Measurements from ENCODE around the gene TEPSIN. TPM values are rescaled to one million over a fixed set of nuclear protein-coding genes. Genes with fewer than 3 reads are reported as not detected.

The TEPSIN gene
- polyA plus RNA-seq, 2 donors, result 21.6 to 40.3 TPM

DNA sequence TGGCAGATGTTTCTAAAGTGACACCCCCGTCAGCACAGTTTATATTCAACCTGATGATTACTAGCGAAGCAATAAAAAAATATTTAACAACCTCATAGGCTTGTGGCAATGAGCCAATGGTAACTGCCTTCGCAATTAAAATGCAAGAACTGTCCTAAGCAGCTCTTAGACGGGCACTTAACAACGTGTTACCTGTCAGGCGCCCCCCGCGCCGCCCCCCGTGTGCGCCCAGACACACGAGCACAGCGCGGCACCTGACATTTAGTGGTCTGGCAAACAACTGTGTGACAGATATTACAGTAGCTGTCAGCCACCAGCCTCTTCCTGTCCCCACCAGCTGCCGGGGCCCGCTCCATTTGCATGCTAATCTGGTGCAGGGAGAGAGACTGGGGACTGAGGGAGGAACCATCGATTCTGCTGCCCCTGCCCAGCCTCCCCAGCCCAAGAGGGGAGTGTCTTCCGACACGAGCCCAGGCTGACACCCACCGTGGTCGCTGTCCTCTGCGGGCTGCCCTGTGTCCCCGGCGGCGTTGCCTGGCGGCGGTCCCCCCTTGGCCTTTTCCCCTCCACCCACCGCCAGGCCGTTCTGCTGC is 12.9 kb upstream of the TEPSIN start:
- Histone ChIP-seq H3K27me3 (ENCODE audit: control insufficient read depth in 1 of 2, insufficient read depth in 2 of 2, low read length in 2 of 2) (no peaks in the 10 kb centered on the region), H3K27ac (ENCODE audit: low read depth in 2 of 2, low read length in 1 of 2) (no peak overlapping the region), H3K36me3 (ENCODE audit: control insufficient read depth in 2 of 2, insufficient read depth in 2 of 2, low read length in 1 of 2) (peaks cover 3 to 35% of the 10 kb centered on the region in 2 donors), H3K9me3 (ENCODE audit: control insufficient read depth in 2 of 2, insufficient read depth in 1 of 2, low read depth in 1 of 2, low read length in 1 of 2) (no peaks in the 10 kb centered on the region), H3K4me3 (ENCODE audit: low read depth in 1 of 2, low read length in 2 of 2) (no peak overlapping the region), H3K4me1 (ENCODE audit: control insufficient read depth in 2 of 2, insufficient read depth in 2 of 2, low read length in 1 of 2) (peaks cover 0 to 7% of the 10 kb centered on the region in 2 donors)
- WGBS, 2 donors, result 72 to 83% methylated on average over 29 of the region's 29 CpGs

DNA sequence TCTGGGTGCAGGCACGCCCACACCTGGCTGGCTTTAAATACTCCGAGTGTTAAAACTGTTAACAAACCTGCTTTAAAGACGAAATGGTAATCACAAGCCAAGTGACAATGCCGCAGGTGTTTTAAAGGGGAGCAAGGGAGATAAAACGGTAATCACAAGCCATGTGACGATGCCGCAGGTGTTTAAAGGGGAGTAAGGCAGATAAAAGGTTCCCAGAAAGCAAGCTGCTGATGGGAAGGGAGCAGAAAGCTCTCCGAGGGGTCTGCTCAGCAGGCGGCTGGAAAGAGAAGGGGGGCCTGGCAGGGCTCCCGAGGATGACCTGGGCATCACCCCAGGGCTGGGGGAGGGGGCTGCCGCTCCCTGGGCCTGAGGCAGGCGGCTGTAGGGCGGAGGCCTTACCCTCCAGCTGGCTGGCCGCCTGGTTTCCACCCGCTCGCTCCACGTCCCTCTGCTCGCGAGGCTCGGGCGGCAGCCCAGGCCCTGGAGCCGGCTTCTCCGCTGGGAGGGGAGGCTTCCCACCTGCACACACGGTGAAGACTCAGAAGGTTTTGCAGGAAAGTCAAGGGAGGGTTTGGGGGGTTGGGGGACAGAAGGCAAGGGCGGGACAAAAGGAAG is 12.3 kb upstream of the TEPSIN start:
- no peaks in the 10 kb centered on the region for H3K9me3 ChIP-seq (ENCODE audit: control insufficient read depth in 2 of 2, insufficient read depth in 1 of 2, low read depth in 1 of 2, low read length in 1 of 2)
- no peaks in the 10 kb centered on the region for H3K27me3 ChIP-seq (ENCODE audit: control insufficient read depth in 1 of 2, insufficient read depth in 2 of 2, low read length in 2 of 2)
- peaks cover 0 to 7% of the 10 kb centered on the region in 2 donors for H3K4me1 ChIP-seq (ENCODE audit: control insufficient read depth in 2 of 2, insufficient read depth in 2 of 2, low read length in 1 of 2)
- peaks cover 3 to 34% of the 10 kb centered on the region in 2 donors for H3K36me3 ChIP-seq (ENCODE audit: control insufficient read depth in 2 of 2, insufficient read depth in 2 of 2, low read length in 1 of 2)
- no peak overlapping the region for H3K4me3 ChIP-seq (ENCODE audit: low read depth in 1 of 2, low read length in 2 of 2)
- H3K27ac ChIP-seq (ENCODE audit: low read depth in 2 of 2, low read length in 1 of 2), result no peak overlapping the region
- WGBS, 2 donors, result 61 to 64% methylated on average over 25 of the region's 25 CpGs

DNA sequence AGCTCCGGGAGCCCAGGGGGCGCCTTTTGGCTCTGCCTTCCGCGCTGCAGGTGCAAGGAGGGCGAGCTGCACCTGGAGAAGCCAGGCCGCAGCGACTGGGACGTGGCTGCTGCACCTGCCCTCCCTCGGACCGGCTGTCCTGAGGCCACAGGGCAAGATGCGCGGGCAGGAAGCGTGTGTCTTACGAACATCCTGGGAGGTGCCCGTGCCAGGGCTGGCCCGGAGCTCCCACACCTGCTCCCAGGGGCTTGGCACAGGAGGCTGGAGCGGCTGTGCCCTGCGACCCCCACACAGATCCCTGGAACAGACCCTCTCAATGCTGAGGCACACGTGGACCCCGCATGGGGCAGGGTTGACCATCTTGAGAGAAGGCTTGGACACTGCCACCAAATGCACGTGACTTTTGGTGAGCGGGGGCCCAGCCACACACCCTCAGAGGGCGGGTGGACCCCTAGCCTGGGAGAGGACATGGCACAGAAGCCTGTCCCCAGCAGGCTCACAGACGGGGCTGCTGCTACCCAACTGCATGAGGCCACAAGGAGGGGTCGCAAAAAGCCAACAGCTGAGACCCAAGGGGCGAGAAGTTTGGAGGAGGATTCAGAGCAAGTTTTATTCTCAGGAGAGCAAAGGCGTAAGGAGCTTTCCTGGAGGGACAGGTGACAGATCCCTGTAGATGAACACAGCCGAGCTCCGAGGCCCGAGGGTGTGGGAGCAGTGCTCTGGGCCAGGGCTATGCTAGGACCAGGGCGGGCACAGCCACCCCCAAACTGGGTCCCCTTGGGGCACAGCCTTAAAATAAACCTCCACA is 11.6 kb upstream of the TEPSIN start:
- no peaks in the 10 kb centered on the region for H3K27me3 ChIP-seq (ENCODE audit: control insufficient read depth in 1 of 2, insufficient read depth in 2 of 2, low read length in 2 of 2)
- H3K27ac ChIP-seq (ENCODE audit: low read depth in 2 of 2, low read length in 1 of 2), result no peak overlapping the region
- 73 to 87% methylated on average over 31 of the region's 31 CpGs for WGBS, 2 donors

DNA sequence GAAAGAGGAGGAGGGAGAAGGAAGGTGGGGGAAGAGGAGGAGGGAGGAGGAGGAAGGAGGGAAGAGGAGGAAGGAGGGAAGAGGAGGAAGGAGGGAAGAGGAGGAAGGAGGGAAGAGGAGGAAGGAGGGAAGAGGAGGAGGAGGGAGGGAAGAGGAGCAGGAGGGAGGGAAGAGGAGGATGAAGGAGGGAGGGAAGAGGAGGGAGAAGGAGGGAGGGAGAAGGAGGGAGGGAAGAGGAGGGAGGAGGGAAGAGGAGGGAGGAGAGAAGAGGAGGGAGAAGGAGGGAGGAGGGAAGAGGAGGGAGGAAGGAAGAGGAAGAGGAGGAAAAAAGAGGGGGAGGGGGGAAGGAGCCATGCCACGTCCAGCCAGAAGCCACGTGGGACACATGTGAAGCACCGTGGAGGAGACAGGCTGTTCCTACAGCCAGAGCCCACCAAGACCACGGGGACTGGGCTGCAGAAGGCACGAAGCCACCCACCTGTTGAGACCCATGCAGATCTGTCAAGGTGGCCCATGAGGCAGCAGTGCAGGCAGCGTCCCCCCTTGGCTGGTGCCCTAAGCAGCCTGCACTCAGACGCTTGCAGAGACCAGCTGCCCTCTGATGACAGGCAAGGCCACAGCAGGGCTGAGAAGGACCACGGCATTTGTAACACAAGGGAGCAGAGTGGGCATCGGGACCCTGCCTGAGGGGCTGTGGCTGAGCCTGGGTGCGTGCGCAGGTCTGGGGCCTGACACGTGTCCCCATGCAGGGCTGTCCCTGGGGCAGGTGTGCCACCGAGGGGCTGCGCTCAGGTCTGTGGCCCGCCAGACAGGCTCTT is 10.6 kb upstream of the TEPSIN start:
- H3K27ac ChIP-seq (ENCODE audit: low read depth in 2 of 2, low read length in 1 of 2), result no peak overlapping the region
- no peaks in the 10 kb centered on the region for H3K27me3 ChIP-seq (ENCODE audit: control insufficient read depth in 1 of 2, insufficient read depth in 2 of 2, low read length in 2 of 2)
- no peaks in the 10 kb centered on the region for H3K9me3 ChIP-seq (ENCODE audit: control insufficient read depth in 2 of 2, insufficient read depth in 1 of 2, low read depth in 1 of 2, low read length in 1 of 2)
- H3K4me3 ChIP-seq (ENCODE audit: low read depth in 1 of 2, low read length in 2 of 2), result no peak overlapping the region
- 94% methylated on average over 15 of the region's 15 CpGs for whole genome bisulfite sequencing, 2 donors
- H3K36me3 ChIP-seq (ENCODE audit: control insufficient read depth in 2 of 2, insufficient read depth in 2 of 2, low read length in 1 of 2), result peaks cover 3 to 43% of the 10 kb centered on the region in 2 donors
- no peaks in the 10 kb centered on the region for H3K4me1 ChIP-seq (ENCODE audit: control insufficient read depth in 2 of 2, insufficient read depth in 2 of 2, low read length in 1 of 2)

More for the DNA sequence above, 11.6 kb upstream of the TEPSIN start:
- H3K36me3 ChIP-seq (ENCODE audit: control insufficient read depth in 2 of 2, insufficient read depth in 2 of 2, low read length in 1 of 2), result peaks cover 3 to 38% of the 10 kb centered on the region in 2 donors
- no peaks in the 10 kb centered on the region for H3K9me3 ChIP-seq (ENCODE audit: control insufficient read depth in 2 of 2, insufficient read depth in 1 of 2, low read depth in 1 of 2, low read length in 1 of 2)
- peaks cover 0 to 7% of the 10 kb centered on the region in 2 donors for H3K4me1 ChIP-seq (ENCODE audit: control insufficient read depth in 2 of 2, insufficient read depth in 2 of 2, low read length in 1 of 2)
- H3K4me3 ChIP-seq (ENCODE audit: low read depth in 1 of 2, low read length in 2 of 2), result no peak overlapping the region

DNA sequence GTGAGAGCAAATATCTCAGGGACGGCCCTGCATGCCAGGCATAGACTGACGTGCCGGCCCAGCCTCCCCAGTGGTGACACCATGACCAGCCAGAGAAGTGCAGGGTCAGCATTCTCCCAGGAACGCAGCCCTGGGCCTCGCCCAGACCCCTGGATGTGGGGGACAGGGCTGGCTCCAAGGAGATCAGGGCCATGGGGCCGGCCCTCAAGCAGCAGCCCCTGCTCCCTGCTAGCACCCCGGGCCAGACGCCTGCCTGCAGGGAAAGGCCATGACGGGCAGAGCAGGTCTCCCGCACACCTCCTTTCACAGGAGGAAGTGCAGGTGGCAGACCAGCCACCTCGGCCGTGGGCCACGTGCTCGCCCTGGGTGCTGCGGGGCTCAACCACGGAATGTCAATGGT is 9.8 kb upstream of the TEPSIN start:
- H3K27me3 ChIP-seq (ENCODE audit: control insufficient read depth in 1 of 2, insufficient read depth in 2 of 2, low read length in 2 of 2), result no peaks in the 10 kb centered on the region
- peaks cover 3 to 41% of the 10 kb centered on the region in 2 donors for H3K36me3 ChIP-seq (ENCODE audit: control insufficient read depth in 2 of 2, insufficient read depth in 2 of 2, low read length in 1 of 2)
- no peak overlapping the region for H3K4me3 ChIP-seq (ENCODE audit: low read depth in 1 of 2, low read length in 2 of 2)
- WGBS, 2 donors, result 86 to 87% methylated on average over 16 of the region's 16 CpGs
- H3K9me3 ChIP-seq (ENCODE audit: control insufficient read depth in 2 of 2, insufficient read depth in 1 of 2, low read depth in 1 of 2, low read length in 1 of 2), result no peaks in the 10 kb centered on the region
- H3K4me1 ChIP-seq (ENCODE audit: control insufficient read depth in 2 of 2, insufficient read depth in 2 of 2, low read length in 1 of 2), result no peaks in the 10 kb centered on the region
- H3K27ac ChIP-seq (ENCODE audit: low read depth in 2 of 2, low read length in 1 of 2), result no peak overlapping the region

DNA sequence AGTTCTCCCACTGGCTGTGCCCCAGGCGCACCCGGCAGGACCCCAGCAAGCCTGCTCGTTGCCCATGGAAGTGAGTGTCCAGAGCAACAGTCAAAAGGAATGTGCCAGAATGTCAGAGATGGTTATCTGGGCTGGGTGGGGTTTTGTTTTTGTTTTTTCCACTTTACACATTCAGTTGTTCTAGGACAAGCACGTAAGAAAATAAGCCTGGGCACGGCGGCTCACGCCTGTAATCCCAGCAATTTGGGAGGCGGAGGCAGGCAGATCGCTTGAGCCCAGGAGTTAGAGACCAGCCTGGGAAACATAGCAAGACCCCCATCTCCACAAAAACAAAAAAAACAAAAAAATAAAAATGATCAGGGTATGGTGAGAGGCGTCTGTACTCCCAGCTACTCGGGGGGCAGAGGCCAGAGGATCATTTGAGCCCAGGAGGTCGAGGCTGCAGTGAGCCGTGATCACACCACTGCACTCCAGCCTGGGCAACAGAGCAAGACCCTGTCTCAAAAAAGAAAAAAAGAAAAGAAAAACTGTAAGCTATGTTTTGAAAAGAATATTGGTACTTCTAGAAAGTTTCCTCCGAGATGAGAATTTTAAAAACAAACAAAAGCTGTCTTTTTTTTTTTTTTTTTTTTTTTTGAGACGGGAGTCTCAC is 8.6 kb upstream of the TEPSIN start:
- Histone ChIP-seq H3K4me1 (ENCODE audit: control insufficient read depth in 2 of 2, insufficient read depth in 2 of 2, low read length in 1 of 2) (no peaks in the 10 kb centered on the region), H3K36me3 (ENCODE audit: control insufficient read depth in 2 of 2, insufficient read depth in 2 of 2, low read length in 1 of 2) (peaks cover 3 to 35% of the 10 kb centered on the region in 2 donors), H3K9me3 (ENCODE audit: control insufficient read depth in 2 of 2, insufficient read depth in 1 of 2, low read depth in 1 of 2, low read length in 1 of 2) (no peaks in the 10 kb centered on the region), H3K27me3 (ENCODE audit: control insufficient read depth in 1 of 2, insufficient read depth in 2 of 2, low read length in 2 of 2) (no peaks in the 10 kb centered on the region), H3K4me3 (ENCODE audit: low read depth in 1 of 2, low read length in 2 of 2) (no peak overlapping the region), H3K27ac (ENCODE audit: low read depth in 2 of 2, low read length in 1 of 2) (no peak overlapping the region)
- 87 to 92% methylated on average over 14 of the region's 15 CpGs for WGBS, 2 donors

DNA sequence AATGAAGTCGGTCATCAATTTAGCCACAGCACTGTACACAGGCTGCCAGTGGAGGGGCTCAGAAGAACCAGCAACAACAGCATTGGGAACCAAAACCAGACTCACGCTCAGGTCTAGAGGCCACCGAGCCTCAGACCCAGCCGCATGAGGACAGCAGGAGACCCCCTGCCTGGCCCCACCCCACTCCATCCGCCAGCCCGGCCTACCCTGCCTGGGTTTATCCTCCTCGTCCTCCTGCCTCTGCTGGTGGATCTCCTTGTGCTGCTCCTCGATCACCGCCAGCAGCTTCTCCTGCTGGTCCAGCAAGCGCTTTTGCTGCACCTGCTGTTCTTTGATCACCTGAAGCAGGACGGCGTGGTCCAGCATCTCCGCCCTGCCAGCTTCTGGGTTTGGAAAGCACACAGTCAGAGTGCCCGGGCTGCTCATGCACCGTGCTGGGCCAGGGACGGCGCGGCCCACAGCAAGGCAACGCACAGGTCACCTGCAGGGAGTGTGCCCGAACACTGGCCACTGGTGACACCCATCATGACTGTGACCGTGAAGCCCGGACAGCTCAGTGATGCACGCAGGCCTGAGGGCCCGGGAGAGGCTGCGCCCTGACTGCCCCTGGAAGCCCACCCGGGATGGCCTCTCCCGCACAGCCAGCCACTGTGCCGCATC is 8.0 kb upstream of the TEPSIN start:
- H3K9me3 ChIP-seq (ENCODE audit: control insufficient read depth in 2 of 2, insufficient read depth in 1 of 2, low read depth in 1 of 2, low read length in 1 of 2), result no peaks in the 10 kb centered on the region

DNA sequence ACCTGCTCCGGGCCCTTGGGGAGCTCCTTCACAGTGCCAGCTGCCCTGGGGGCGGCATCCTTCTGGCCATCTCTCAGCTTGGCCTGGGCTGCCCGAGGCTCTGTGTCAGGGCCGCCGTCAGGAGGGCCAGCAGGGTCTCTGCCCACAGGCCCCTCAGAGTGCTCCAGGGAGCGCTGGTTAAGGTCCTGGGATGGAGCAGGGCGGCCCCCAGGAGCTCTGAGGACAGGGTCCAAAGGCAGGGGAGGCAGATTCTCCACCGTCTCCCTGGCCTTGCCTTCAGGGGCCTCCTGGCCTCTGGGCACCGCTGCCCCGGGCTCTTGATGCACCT is 7.5 kb upstream of the TEPSIN start:
- H3K27ac ChIP-seq (ENCODE audit: low read depth in 2 of 2, low read length in 1 of 2), result no peak overlapping the region
- no peaks in the 10 kb centered on the region for H3K27me3 ChIP-seq (ENCODE audit: control insufficient read depth in 1 of 2, insufficient read depth in 2 of 2, low read length in 2 of 2)
- peaks cover 0 to 30% of the 10 kb centered on the region in 2 donors for H3K36me3 ChIP-seq (ENCODE audit: control insufficient read depth in 2 of 2, insufficient read depth in 2 of 2, low read length in 1 of 2)
- WGBS, 2 donors, result 86 to 88% methylated on average over 10 of the region's 10 CpGs
- H3K4me3 ChIP-seq (ENCODE audit: low read depth in 1 of 2, low read length in 2 of 2), result no peak overlapping the region
- no peaks in the 10 kb centered on the region for H3K4me1 ChIP-seq (ENCODE audit: control insufficient read depth in 2 of 2, insufficient read depth in 2 of 2, low read length in 1 of 2)
- H3K9me3 ChIP-seq (ENCODE audit: control insufficient read depth in 2 of 2, insufficient read depth in 1 of 2, low read depth in 1 of 2, low read length in 1 of 2), result no peaks in the 10 kb centered on the region

More for the DNA sequence above, 8.0 kb upstream of the TEPSIN start:
- Histone ChIP-seq H3K27me3 (ENCODE audit: control insufficient read depth in 1 of 2, insufficient read depth in 2 of 2, low read length in 2 of 2) (no peaks in the 10 kb centered on the region), H3K4me3 (ENCODE audit: low read depth in 1 of 2, low read length in 2 of 2) (no peak overlapping the region), H3K4me1 (ENCODE audit: control insufficient read depth in 2 of 2, insufficient read depth in 2 of 2, low read length in 1 of 2) (no peaks in the 10 kb centered on the region), H3K27ac (ENCODE audit: low read depth in 2 of 2, low read length in 1 of 2) (no peak overlapping the region), H3K36me3 (ENCODE audit: control insufficient read depth in 2 of 2, insufficient read depth in 2 of 2, low read length in 1 of 2) (peaks cover 0 to 30% of the 10 kb centered on the region in 2 donors)
- WGBS, 2 donors, result 92 to 93% methylated on average over 28 of the region's 28 CpGs
